ENCODE measurements around the gene CDX1. TPM values are rescaled to one million over a fixed set of nuclear protein-coding genes. Genes with fewer than 3 reads are reported as not detected.

The CDX1 gene
- total RNA-seq, 1 donor = 0.18 TPM

GRCh38 chr5:150125334-150125733 is 41.2 kb upstream of the CDX1 start:
- no peak for DNase-seq (ENCODE audit: low read depth)
- no peak overlapping the region for H3K4me3 ChIP-seq (ENCODE audit: low read depth, low read length)
- no peak for TF ChIP-seq CTCF (IDR thresholded peaks at IDR 0.05; ENCODE audit: insufficient read depth, low read length)

GRCh38 chr5:150126199-150126920 is 40.2 kb upstream of the CDX1 start:
- no peak for TF ChIP-seq CTCF (IDR thresholded peaks at IDR 0.05; ENCODE audit: insufficient read depth, low read length)
- no peak for DNase-seq (ENCODE audit: low read depth)
- no peak overlapping the region for H3K4me3 ChIP-seq (ENCODE audit: low read depth, low read length)

- TF ChIP-seq CTCF (IDR thresholded peaks at IDR 0.05; ENCODE audit: insufficient read depth, low read length) = no peak
- DNase-seq (ENCODE audit: low read depth) = no peak
- H3K4me3 ChIP-seq (ENCODE audit: low read depth, low read length) = no peak overlapping the region
These were observed 39.7 kb upstream of the CDX1 start for GRCh38 chr5:150126921-150127265.

- no peak overlapping the region for H3K4me3 ChIP-seq (ENCODE audit: low read depth, low read length)
- TF ChIP-seq CTCF (IDR thresholded peaks at IDR 0.05; ENCODE audit: insufficient read depth, low read length) = no peak
- no peak for DNase-seq (ENCODE audit: low read depth)
These were observed 37.1 kb upstream of the CDX1 start for GRCh38 chr5:150129454-150129812.

- peak; percentile 97 for TF ChIP-seq CTCF (IDR thresholded peaks at IDR 0.05; ENCODE audit: insufficient read depth, low read length)
These were observed 36.6 kb upstream of the CDX1 start for GRCh38 chr5:150129813-150130492.

GRCh38 chr5:150130493-150130922 is 36.1 kb upstream of the CDX1 start:
- TF ChIP-seq CTCF (IDR thresholded peaks at IDR 0.05; ENCODE audit: insufficient read depth, low read length) = no peak

More at GRCh38 chr5:150129813-150130492, 36.6 kb upstream of the CDX1 start:
- no peak overlapping the region for H3K4me3 ChIP-seq (ENCODE audit: low read depth, low read length)
- peak; percentile 83 for DNase-seq (ENCODE audit: low read depth)

More at GRCh38 chr5:150130493-150130922, 36.1 kb upstream of the CDX1 start:
- no peak for DNase-seq (ENCODE audit: low read depth)
- no peak overlapping the region for H3K4me3 ChIP-seq (ENCODE audit: low read depth, low read length)
